HG02943 (cell line): ENCODE measurements around the gene RNF217.
"Not testable (repeated sequence)": the region's sequence is repeated elsewhere in the genome, so short reads cannot be mapped to it uniquely, and the experiment has no call there.

ENCODE experiments used
- ATAC-seq: cut with Tn5 transposase; IDR thresholded peaks from one replicate; pipeline ENCODE4 v1.9.1; 2021; ENCODE audit warnings: mild to moderate bottlenecking, low read depth, moderate library complexity; ENCODE audit not compliant: unreplicated experiment

RNF217 gene

GRCh38 chr6:125116710-125117109 lies 154.5 kb downstream of the RNF217 start:
- no peak for ATAC-seq

GRCh38 chr6:125117818-125118217 lies 155.6 kb downstream of the RNF217 start:
- no peak for ATAC-seq

GRCh38 chr6:125120054-125120590 lies 157.9 kb downstream of the RNF217 start:
- ATAC-seq = no peak

GRCh38 chr6:125121894-125122293 lies 159.7 kb downstream of the RNF217 start:
- no peak for ATAC-seq

GRCh38 chr6:125123051-125123450 lies 160.8 kb downstream of the RNF217 start:
- no peak for ATAC-seq

GRCh38 chr6:125123468-125124048 lies 161.3 kb downstream of the RNF217 start:
- no peak for ATAC-seq

GRCh38 chr6:125124049-125124669 lies 161.9 kb downstream of the RNF217 start:
- no peak for ATAC-seq

- ATAC-seq = not testable (repeated sequence)
Measured at GRCh38 chr6:125125856-125126255, 163.6 kb downstream of the RNF217 start.

- no peak for ATAC-seq
Measured at GRCh38 chr6:125129354-125129753, 167.1 kb downstream of the RNF217 start.

GRCh38 chr6:125132058-125132457 lies 169.8 kb downstream of the RNF217 start:
- ATAC-seq = no peak

- no peak for ATAC-seq
Measured at GRCh38 chr6:125136378-125136777, 174.1 kb downstream of the RNF217 start.

- ATAC-seq = no peak
Measured at GRCh38 chr6:125138083-125138482, 175.8 kb downstream of the RNF217 start.

GRCh38 chr6:125140808-125141207 lies 178.6 kb downstream of the RNF217 start:
- no peak for ATAC-seq
